Stimulated activated CD8-positive, alpha-beta memory T cell treated with anti-CD3 and anti-CD28 coated beads, Interleukin-15, amount 100 ng/mL, for 48 hours (primary cell): Measurements from ENCODE around the gene SLCO3A1.

Experiments used
- DNase-seq, 2 donors: peaks; one replicate each; pipeline ENCODE4 v3.0.0-alpha.2; 2020; ENCODE audit warnings: low read depth in 2 of 2

The SLCO3A1 gene

DNA sequence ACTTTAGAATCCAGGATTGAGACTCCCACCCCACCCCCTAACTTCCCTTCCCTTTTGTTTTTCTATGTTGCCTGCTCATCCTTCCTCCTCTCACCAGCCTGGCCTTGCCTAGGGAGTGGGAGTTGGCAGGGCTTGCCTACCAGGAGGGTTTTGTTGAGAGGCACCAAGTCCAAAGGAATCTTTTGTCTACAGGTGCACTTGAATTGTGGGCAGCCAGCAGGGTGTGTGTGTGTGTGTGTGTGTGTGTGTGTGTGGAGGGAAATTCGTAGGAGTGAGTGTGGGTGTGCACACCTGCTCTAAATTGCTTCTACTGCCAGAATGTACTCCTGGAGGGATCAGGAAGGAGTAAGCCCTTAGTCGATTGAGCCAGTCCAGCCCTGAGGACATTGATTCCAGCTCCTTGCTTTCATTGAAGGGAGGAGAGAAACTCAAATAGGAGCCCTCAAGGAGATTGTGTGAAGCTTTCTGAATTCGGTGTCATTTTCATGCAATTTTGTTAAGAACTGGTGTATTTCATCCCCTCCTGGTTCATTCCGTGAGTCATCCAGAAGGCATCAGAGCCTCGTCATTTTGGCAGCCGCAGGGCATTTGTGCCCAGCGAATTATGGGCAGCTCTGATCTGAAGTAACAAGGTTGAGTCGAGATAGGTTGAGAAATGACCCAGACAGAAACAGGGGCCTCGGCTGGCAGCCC, 112.1 kb downstream of the SLCO3A1 start:
- DNase-seq, result no peak

DNA sequence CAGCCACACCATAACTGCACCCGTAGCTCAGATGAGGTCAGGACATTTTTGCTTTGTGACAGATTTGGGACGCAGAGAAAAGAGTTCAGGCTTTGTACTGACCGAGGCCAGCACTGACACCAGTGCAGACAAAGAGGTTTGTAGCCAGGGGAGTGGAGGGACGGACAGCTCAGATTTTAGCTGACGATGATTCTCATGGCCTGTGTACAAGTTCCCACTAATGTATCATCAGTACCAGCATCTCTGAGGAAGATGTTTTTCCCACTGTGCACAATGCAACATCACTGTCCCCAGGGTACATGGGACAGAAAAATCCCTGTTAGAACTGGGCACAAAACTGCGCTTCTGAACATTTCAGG, 112.7 kb downstream of the SLCO3A1 start:
- DNase-seq, result no peak

DNA sequence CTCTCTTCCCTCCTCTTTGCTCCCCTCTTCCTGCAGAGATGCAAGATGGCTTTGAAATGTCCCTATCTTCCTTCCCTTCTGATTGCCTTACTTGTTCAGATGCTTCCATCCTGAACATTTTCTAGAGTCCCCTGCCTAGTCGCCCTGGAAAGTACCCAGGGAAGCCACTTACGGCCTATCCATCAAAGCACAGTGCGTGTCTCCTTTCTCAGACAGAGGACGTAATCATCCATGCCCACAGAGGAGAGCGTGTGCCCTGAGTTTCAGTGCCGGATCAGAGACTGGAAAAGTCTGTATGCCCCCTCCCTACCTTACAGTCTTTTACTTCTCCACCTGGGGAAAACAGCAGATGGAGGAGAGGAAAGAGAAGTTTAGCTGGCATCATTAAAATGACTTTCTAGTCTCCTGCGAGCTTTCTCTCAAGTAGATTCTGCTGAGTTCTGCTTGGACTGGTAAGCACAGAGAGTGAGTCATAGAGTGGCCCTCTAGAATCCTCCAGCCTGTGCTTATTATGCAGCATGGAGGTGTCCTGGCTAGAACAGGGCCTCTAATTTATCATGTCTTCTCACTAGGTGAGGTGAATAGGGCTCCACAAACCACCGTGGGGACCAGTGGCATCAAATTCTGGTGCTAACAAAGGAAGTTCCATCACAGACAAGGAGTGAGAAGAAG, 114.6 kb downstream of the SLCO3A1 start:
- DNase-seq, result no peak

DNA sequence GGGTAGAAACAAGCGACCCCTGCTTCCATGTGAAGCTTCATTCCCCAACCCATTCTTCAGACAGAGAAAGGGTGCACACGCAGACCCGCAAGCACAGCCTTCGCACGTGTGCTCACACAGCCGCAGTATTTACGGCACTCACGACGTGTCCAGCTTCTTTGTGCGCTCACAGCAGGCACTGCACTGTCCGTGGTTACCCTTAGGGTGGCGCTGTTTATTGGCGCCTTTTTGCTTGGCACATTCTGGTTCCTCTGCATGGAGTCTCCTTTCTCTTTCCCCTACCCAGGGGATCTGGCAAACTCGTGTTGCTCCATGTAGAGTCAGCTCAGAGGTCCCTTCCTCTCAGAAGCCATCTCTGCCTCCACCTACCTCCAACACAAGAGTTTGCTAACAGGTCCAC, 115.1 kb downstream of the SLCO3A1 start:
- DNase-seq, result no peak

DNA sequence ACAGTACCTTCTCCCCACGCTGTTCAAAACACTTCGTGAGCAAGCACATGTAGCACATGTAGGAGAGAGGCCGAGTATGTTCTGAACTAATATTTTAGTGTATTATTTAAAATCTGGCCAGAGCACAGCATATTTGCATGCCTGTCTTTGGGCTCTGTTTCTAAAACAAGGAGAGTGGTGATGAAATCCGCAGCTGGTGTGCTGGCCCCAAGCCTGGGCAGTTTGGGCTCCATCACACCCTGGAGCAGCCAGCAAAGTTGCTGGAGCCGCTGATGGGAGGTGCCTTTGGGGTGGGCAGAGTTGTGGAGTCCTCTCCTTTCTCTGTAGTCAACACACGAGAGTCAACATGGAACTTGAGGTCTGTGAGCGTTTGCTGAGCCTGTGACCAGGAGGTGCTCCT, 116.6 kb downstream of the SLCO3A1 start:
- no peak for DNase-seq

DNA sequence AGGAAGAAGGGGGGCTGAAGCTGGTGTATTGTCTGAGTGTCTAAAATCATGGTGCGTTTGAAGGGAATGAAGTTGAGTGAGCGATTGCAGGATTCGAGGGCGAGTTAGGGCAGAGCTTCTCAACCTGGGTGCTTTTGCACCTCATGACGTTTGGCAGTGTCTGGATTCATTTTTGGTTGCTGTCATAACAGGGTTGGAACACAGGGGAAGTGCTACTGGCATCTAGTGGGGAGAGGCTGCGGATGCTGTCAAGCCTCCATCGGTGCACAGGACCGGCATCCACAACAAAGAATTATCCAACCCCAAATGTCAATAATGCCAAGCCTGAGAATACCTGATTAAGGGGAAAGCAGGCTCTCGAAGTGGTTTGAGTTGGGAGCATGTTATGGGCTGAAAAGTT, 120.0 kb downstream of the SLCO3A1 start:
- no peak for DNase-seq

DNA sequence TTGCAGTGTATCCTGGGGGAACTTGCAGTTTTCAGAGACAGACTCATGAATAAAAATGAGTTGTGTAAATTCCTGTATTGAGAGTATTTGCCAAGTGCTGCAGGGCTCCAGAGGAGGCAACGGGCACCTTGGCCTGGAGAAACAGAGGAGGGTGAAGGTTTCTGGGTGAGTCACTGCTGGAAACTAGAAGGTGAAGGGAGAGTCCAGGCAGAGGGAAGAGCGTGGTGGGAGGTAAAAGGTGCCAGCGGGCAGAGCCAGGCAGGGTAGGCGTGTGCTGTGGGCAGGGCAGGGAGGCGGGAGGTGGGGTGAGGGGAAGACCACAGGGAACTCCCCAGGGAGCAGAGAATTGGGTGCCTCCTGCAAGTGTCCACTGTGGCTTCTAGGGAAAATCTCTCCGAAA, 120.8 kb downstream of the SLCO3A1 start:
- no peak for DNase-seq

DNA sequence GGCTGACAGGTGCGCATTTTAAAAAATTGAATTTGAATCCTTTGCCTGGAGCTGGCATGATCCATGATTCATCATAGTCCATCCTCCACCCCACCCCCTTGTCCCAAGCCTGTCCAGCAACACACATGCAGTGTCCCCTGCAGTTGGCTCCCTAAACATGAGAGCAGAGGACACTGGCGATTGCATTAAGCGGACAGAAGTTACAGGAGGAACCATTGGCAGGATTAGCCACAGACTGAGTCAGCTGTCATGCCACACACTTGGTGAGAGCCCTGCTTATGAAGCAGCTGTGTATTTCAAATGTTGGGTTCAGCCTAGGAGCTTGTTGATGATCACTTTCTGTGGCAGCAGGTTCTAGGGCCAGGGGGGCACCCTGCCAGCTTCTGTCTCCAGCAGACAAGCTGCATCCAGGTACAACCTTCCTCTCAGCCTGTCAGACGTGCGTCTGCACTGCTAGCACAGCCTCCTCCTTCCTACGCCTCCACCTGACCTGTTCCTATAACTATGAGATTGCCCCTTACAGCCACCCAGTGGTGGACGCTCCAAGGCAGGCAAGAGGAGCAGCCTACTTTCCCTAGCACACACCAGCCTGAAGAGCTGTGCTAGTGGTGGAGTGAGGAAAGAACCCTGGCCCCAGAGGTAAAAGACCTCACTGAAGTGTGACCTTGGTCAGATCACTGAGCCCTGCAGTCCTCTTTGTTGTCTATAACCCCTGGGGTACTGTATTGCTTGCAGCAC, 121.9 kb downstream of the SLCO3A1 start:
- DNase-seq, result no peak

DNA sequence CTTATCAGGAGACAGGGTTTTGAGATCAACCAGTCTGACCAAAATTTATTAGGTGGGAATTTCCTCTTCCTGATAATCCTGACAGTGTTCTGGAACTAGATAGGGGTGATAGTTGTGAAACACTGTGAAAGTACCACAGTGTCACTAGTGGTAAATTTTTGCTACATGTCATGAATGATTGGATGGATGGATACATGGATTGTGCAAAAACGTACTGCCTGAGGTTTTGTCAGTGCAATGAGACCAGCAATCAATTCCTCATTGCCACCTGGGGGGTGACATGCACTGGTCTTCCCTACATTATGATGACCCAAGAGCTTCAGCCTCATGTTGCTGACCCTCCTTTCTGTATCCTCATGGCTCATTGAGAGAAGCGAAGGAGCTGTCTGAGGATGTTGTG, 123.5 kb downstream of the SLCO3A1 start:
- no peak for DNase-seq

DNA sequence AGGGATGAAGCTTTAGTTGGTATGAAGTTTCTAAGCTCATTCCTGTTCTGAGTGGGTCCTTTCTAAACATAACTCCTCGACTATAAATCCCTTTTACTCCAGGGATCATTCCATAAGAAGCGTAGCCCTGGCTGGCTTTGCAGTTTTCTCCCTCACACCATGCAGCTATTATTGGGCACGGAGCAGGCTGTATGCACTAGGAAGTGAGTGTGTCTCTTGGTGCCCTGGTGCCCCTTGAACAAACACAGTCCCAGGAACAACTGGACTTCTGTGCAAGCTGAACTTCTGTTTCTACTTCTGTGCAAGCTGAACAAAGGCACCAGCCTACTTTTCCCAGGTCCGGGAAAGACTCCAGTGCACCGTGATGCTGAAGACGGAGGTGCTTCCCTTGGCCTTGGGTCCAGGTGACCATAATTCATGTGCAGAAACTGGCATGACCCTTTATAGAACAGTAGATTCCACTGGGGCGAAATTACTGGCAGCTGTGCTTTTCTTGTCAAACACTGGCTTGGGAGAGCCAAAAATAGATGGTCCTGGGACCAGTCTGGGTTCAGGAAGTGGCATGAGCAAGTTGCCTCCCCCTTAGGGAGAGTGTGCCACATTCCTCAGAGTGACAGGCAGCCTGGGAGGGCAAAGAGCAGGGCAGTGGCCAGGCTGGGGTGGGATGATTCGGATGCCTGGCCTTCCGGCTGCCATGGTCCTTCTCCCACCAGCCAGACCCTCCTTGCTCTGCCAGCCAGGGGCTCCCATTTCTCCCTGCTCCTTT, 127.2 kb downstream of the SLCO3A1 start:
- DNase-seq, result no peak

DNA sequence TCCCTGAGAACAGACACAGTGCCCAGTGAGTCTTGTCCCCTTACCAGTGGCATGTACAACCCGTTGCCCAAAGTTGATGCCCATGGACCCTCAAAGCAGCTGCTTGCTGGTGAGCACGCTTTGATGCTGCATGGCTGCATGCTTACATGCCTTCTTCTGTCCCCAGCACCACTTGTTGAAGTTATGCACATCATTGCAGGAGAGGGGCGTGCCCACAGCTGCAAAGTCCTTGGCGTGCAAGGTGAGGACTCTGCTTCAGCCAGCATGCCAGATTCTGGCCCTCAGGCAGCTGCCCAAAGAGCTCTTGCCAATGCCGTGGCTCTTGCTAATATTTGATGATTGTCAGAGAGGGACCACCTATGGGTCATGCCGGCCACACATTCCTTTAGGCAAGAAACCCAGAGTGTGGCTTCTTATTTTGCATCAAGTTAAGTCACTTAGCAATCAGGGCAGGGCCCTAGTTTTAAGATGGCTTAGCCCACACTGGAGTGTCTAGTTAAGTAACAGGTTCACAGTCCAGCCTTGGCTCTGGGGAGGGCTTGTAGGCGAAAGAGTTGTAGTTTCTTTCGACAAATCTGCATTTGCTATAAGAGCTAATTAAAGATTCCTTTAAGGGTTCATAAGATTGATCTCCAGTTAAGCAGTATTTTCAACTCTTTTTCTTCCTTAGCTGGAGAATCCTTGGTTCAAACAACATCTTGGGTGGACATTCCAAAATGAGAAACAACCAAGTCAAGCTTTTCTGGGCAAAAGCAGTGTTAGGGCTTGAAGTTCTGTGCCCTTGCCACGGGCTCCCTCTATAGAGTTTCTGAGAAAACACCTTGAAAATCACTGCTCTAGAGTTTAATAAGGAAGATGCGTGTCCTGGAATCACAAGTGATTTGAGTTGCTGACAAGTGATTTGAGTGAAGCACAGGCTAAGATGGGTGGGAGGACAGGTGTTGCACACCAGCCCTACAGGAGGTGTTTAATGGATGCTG, 128.6 kb downstream of the SLCO3A1 start:
- DNase-seq, result no peak

DNA sequence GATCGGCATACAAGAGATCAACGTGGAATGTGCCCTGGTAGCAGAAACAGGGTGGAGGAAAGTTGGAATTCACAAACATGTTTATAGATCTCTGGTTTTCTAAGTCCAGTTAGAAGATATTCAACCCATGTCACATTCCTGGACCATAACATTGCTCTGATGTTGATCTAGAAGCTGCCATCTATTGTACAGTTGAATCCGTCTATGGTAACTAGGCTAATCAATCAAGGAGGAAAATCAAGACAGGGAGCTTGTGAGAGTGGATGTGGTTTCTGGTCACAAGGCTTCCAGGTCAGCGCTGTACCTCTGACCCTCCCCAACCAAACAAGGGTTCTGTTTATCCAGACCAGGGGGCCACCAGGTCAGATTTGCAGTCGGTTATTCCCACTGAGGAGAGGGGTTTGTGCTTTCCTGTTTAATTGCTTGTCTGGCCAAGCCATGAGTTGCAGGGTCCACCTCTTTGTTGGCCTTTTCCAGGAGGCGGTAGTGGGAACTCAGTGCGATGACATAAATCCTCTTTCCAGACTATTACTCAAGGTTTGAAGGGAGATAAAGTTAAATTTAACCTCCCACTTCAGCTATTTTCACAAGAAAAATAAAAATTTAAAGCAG, 130.3 kb downstream of the SLCO3A1 start:
- no peak for DNase-seq

DNA sequence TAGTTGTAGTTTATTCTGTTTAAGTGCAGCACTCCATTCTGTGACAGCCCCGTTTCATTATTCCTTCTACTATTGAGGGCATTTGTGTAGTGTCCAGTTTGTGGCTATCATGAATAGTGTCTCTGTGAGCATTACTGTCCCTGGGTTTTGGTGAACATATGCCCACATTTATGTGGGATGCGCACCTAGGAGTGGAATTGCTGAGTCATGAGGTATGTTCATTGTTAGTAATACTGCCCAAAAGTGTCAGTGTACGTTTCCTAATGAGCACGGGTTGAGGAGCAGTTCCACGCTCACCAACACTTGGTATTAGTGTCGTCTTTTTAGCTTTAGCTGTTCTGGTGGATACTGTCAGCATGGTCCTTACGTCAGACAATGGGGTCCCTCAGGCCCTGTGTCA, 131.8 kb downstream of the SLCO3A1 start:
- DNase-seq, result no peak

DNA sequence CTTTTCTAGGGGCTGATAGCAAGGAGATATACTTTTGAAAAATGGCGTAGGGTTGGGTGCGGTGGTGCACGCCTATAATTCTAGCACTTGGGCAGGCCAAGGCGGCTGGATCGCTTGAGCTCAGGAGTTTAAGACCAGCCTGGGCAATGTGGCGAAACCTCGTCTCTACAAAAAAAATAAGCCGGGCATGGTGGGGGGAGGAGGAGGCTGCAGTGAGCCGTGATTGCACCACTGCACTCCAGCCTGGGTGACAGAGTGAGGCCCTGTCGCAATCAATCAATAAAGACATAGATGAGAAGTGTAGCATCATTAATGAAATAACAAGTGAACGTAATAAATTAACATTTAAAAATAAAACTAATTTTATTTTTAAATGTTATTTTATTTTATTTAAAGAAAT, 134.6 kb downstream of the SLCO3A1 start:
- DNase-seq, result no peak

DNA sequence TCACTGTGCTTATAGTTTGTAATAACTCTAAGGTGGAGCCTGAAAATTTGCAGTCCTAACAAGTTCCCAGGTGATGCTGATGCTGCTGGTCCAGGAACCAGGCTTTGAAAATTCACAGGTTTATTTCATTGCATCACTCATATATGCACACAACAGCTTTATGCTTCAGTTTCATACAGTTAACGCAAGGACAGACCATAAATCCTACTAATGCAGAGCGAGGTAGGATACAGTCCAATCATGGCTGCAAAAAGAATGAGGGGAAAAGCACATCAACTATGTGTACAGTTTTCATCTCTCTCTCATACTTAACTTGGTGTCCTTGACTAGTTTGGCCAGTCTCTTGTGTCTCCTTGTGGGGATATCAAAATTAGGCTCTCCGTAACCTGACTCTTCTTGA, 135.1 kb downstream of the SLCO3A1 start:
- no peak for DNase-seq

DNA sequence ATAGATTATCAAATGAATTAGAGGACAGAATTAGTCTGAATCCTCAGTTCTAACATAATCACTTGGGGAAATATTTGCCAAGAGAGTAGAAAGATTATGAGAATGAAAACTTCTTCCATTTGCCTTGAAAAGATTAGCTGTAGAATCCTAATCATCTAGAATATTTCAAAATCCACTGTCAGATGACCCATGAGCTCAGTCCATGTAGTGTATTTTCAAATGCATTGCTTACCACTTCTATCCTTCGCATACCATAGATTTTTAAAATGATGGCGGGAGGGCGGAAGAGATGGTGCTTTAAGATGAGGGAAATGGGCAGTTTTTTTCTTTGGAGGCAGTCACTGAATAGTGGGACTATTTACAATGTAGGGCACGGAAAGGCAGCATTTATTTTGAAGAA, 136.3 kb downstream of the SLCO3A1 start:
- no peak for DNase-seq

DNA sequence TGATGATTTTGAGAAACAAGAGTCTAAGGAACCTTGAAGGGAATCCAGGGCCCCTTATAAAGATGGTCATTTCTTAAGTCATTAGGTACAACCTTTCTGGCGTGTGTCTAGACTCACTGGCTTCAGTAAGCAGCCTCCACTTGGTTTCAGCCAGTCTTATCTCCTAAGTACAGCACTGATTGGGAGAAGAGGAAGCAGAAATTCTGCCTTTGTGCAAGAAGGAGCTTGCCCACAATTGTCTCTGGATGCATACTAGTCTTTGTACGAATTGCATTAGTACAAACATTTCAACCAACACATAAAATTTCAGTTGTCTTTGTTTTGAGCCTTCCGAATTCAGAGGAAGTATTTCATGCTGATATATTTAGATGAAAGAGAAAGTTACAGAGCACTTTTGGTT, 139.4 kb downstream of the SLCO3A1 start:
- DNase-seq, result no peak

DNA sequence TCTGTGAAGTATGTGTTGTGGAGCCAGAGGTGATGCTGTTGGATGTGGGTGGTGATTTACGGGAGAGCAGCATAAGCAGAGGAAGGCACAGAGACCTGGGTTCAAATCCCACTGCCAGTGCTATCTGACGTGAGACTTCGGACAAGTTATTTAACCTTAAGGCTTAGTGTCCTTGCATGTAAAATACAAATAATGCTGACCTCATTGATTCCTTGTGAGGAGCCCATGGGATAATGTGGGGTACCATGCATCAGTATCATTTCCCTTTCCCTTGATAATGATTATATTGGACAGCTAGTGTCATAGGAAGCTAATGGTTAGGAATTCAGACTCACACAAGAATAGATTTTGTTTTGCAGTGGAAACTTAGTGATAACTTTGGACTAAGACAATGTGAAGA, 141.6 kb downstream of the SLCO3A1 start:
- no peak for DNase-seq

DNA sequence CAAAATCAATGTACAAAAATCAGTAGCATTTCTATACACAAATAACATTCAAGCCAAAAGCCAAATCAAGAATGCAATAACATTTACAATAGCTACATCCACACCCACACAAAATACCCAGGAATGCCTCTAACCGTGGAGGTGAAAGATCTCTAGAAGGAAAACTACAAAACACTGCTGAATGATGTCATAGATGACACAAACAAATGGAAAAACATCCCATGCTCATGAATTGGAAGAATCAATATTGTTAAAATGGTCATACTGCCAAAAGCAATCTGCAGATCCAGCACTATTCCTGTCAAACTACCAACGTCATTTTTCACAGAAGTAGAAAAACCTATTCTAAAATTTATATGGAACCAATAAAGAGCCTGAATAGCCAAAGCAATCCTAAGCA, 143.7 kb downstream of the SLCO3A1 start:
- no peak for DNase-seq

DNA sequence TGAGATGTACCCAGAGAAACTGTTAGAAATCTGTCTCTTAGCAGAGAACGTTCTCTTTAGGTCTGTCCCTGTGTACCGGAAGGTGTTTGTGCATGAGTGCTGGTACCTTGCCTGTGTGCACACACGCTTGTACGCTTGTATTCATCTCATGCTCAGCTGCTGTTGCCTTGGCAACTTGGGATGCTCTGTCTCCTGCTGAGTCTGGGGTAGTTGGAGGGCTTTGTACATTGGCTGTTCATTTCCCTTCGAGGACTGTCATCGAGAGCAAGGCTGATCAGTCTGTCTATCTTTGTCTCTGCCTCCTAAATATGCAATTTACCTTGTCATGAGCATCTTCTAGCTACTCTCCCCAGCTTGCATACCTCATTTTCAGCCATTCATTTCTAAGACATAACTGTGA, 147.2 kb downstream of the SLCO3A1 start:
- no peak for DNase-seq

DNA sequence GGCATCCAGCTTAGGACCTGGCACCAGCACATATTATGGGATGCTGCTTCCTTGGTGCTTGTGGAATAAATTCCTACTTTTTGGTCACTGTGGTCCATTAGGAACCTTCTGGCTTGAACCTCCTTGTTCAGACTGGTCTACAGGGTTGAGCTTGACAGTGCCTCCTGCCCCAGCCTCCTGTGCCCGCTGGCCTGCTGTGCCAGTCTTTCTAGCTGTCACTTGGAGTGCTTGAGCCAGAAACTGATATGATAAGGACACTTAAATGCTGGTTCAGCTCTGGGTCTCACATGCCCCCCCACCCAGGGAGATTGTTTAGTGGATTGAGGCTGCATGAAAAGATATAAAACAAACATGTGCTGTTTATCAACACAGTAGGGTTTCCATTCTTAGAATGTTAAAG, 147.8 kb downstream of the SLCO3A1 start:
- DNase-seq, result no peak
